Peyer's patch (tissue), 4 donors: ENCODE data around the gene ACTG2.

ENCODE experiments used
- CTCF ChIP-seq, 6 experiments: fragments of 450-650 bp in 4 of 6; fragments of 200-600 bp in 2 of 6; sonication (generic) in 1 of 6; IDR thresholded peaks; one replicate each; pipeline ENCODE4 v1.5.1; 2017 to 2019; ENCODE audit warnings: antibody characterized with exemption in 6 of 6, mild to moderate bottlenecking in 3 of 6, moderate library complexity in 1 of 6
- POLR2A ChIP-seq, 2 donors: fragments of 450-650 bp; IDR thresholded peaks; one replicate each; pipeline ENCODE4 v1.5.1; 2017; ENCODE audit warnings: antibody characterized with exemption in 2 of 2, mild to moderate bottlenecking in 2 of 2, moderate library complexity in 2 of 2

- TF ChIP-seq CTCF (IDR thresholded peaks at IDR 0.05): no peak
- no peak for TF ChIP-seq POLR2A (IDR thresholded peaks at IDR 0.05)
These were observed 3.8 kb downstream of the ACTG2 start for GRCh38 chr2:73896362-73897239.
